Uterus (tissue), 2 donors: ENCODE data around the gene KRT72.

Source experiments
- POLR2A ChIP-seq, 2 donors: fragments of 450-650 bp; IDR thresholded peaks; one replicate each; pipeline ENCODE4 v1.6.1; 2016; ENCODE audit warnings: antibody characterized with exemption in 2 of 2, mild to moderate bottlenecking in 1 of 2, moderate library complexity in 1 of 2
- TF ChIP-seq, protein P1 (sequence below), 4 experiments: fragments of 200-600 bp in 2 of 4; fragments of 450-650 bp in 2 of 4; sonication (generic) in 2 of 4; IDR thresholded peaks; one replicate each; pipeline ENCODE4 v1.5.1; 2016 to 2019; ENCODE audit warnings: antibody characterized with exemption in 4 of 4, mild to moderate bottlenecking in 2 of 4, moderate library complexity in 1 of 4

GRCh38 chr12:52632656-52633055 lies 31.4 kb upstream of the KRT72 start:
- TF ChIP-seq, protein P1, sequence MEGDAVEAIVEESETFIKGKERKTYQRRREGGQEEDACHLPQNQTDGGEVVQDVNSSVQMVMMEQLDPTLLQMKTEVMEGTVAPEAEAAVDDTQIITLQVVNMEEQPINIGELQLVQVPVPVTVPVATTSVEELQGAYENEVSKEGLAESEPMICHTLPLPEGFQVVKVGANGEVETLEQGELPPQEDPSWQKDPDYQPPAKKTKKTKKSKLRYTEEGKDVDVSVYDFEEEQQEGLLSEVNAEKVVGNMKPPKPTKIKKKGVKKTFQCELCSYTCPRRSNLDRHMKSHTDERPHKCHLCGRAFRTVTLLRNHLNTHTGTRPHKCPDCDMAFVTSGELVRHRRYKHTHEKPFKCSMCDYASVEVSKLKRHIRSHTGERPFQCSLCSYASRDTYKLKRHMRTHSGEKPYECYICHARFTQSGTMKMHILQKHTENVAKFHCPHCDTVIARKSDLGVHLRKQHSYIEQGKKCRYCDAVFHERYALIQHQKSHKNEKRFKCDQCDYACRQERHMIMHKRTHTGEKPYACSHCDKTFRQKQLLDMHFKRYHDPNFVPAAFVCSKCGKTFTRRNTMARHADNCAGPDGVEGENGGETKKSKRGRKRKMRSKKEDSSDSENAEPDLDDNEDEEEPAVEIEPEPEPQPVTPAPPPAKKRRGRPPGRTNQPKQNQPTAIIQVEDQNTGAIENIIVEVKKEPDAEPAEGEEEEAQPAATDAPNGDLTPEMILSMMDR (IDR thresholded peaks at IDR 0.05): no peak
- TF ChIP-seq POLR2A (IDR thresholded peaks at IDR 0.05): no peak
